A549 treated with CORT108297 at 1 μM for 4 hours (cell line): ENCODE data around the gene P3H1. TPM values are rescaled to one million over a fixed set of nuclear protein-coding genes. Genes with fewer than 3 reads are reported as not detected.

Experiments used
- total RNA-seq: library from RNA; stranded (reverse); fragments of 200-300 nt; extraction: Qiagen RNA extraction; gene quantifications from 5 replicates; pipeline ENCODE4 v1.2.3, GENCODE V29; 2022

Gene P3H1
- total RNA-seq, result 28.8 to 34.7 TPM (median 32.9 TPM) in 5 replicates

GRCh38 chr1:42766741-42767509, at the start of gene P3H1, which contains the start of gene C1orf50:
P3H1 (minus strand) TSS chr1:42767028; CDS start chr1:42766971, 57 bp downstream.
C1orf50 (plus strand) TSS chr1:42767249; CDS start chr1:42767312, 63 bp downstream.

GRCh38 chr1:42784946-42785693, 18.3 kb upstream of the P3H1 start, which contains the start of gene TMEM269:
TMEM269 (plus strand) TSS chr1:42784991; CDS start chr1:42789894, 4,903 bp downstream.

GRCh38 chr1:42739753-42740700, 26.8 kb downstream of the P3H1 start, which contains the start of gene CLDN19:
CLDN19 (minus strand) TSS chr1:42740236; CDS start chr1:42740063, 173 bp downstream.

Other genes with a start within 250 kb of the P3H1 start
- gene PPIH, start 108.6 kb downstream of the P3H1 start, total RNA-seq, result 55.2 to 67.9 TPM (median 60.7 TPM) in 5 replicates
- 718 to 754 TPM (median 733 TPM) in 5 replicates for gene YBX1, start 84.6 kb downstream of the P3H1 start, total RNA-seq
- not detected in 5 replicates for gene CLDN19, start 26.8 kb downstream of the P3H1 start, total RNA-seq
- 2.3 to 4.5 TPM (median 3.6 TPM) in 5 replicates for gene C1orf50, start 221 bp upstream of the P3H1 start, total RNA-seq
- 0.06 to 0.16 TPM (median 0.08 TPM) in 5 replicates for gene TMEM269, start 18.0 kb upstream of the P3H1 start, total RNA-seq
- 3.4 to 3.7 TPM (median 3.7 TPM) in 5 replicates for gene ERMAP, start 50.1 kb upstream of the P3H1 start, total RNA-seq
- 13.2 to 15.1 TPM (median 14.8 TPM) in 5 replicates for gene SVBP, start 50.4 kb upstream of the P3H1 start, total RNA-seq
- gene ZNF691, start 79.6 kb upstream of the P3H1 start, total RNA-seq, result 5.1 to 7.2 TPM (median 6.7 TPM) in 5 replicates
- gene SLC2A1, start 191.8 kb upstream of the P3H1 start, total RNA-seq, result 113 to 147 TPM (median 130 TPM) in 5 replicates